Endothelial cell of umbilical vein (primary cell): ENCODE results near the gene HAX1. TPM values are rescaled to one million over a fixed set of nuclear protein-coding genes. Genes with fewer than 3 reads are reported as not detected.

Source experiments
- BruUV-seq: library from RNA; stranded (reverse); fragments of 400-500 nt; replicated peaks from 2 replicates; lab custom pipeline; 2021; lab: Mats Ljungman, UMichigan
- CTCF ChIA-PET: fragments of 300-600, 350-600 bp; sonication (Branson Sonifier 250); formaldehyde crosslinking; loops from one replicate; lab custom pipeline; 2021; ENCODE audit warnings: antibody characterized with exemption, inconsistent platforms; lab: Charles Lee
- POLR2A ChIA-PET: fragments of 300-600, 350-600 bp; sonication (Branson Sonifier 250); formaldehyde crosslinking; loops from one replicate; lab custom pipeline; 2021; ENCODE audit warnings: antibody characterized with exemption, inconsistent platforms; lab: Charles Lee
- DNase-seq: peaks from one replicate; pipeline ENCODE4 v3.0.0-alpha.2; 2011; ENCODE audit warnings: low read depth, low spot score
- FAIRE-seq: peaks from 2 replicates; lab custom pipeline; 2011; peaks lifted over from hg19 to GRCh38; lab: Jason Lieb, UNC
- H2AFZ ChIP-seq: 2 replicates; pipeline ENCODE4 v1.6.0; 2012; ENCODE audit warnings: low read depth, low read length, control low read depth, inconsistent platforms
- H3K27ac ChIP-seq: 2 replicates; pipeline ENCODE4 v1.5.1; 2011; ENCODE audit warnings: low read depth, mild to moderate bottlenecking, control low read depth, low read length, moderate library complexity; ENCODE audit not compliant: insufficient read depth
- H3K27me3 ChIP-seq, 2 experiments: 2 replicates each; pipeline versions ENCODE4 v1.6.0 to v1.6.1; 2011; ENCODE audit warnings: low read length in 2 of 2, mixed read lengths in 1 of 2; ENCODE audit not compliant: control insufficient read depth in 2 of 2, insufficient read depth in 2 of 2
- H3K36me3 ChIP-seq, 2 experiments: 2 replicates in 1 of 2; 3 replicates in 1 of 2; pipeline ENCODE4 v1.5.1; 2011; ENCODE audit warnings: low read length in 2 of 2, mild to moderate bottlenecking in 1 of 2, moderate library complexity in 1 of 2; ENCODE audit not compliant: control insufficient read depth in 2 of 2, insufficient read depth in 2 of 2; ENCODE audit errors: extremely low read depth in 1 of 2
- H3K4me1 ChIP-seq: 3 replicates; pipeline ENCODE4 v1.5.1; 2011; ENCODE audit warnings: mild to moderate bottlenecking, low read length; ENCODE audit not compliant: control insufficient read depth, insufficient read depth; ENCODE audit errors: extremely low read depth
- H3K4me2 ChIP-seq: 2 replicates; pipeline ENCODE4 v1.6.1; 2011; ENCODE audit warnings: low read length, control low read depth, mixed read lengths; ENCODE audit not compliant: insufficient read depth
- H3K4me3 ChIP-seq, 3 experiments: fragments of 200-600 bp in 1 of 3; sonication (generic), shearing (Covaris generic) in 1 of 3; replicated peaks in 1 of 3; 2 replicates each; pipeline ENCODE4 v1.5.1; 2011 to 2016; ENCODE audit warnings: control low read depth in 3 of 3, low read length in 3 of 3, mild to moderate bottlenecking in 2 of 3, inconsistent platforms in 1 of 3, low read depth in 1 of 3, moderate library complexity in 1 of 3; ENCODE audit not compliant: insufficient read depth in 1 of 3
- H3K79me2 ChIP-seq: 2 replicates; pipeline ENCODE4 v1.6.0; 2012; ENCODE audit warnings: low read length, inconsistent platforms; ENCODE audit not compliant: control insufficient read depth, insufficient read depth
- H3K9ac ChIP-seq: replicated peaks from 2 replicates; pipeline ENCODE3; 2011; ENCODE audit warnings: low read length, control low read depth; ENCODE audit not compliant: insufficient read depth; ENCODE audit errors: extremely low read depth
- H3K9me1 ChIP-seq: replicated peaks from 3 replicates; pipeline ENCODE4 v1.6.0; 2011; ENCODE audit warnings: mild to moderate bottlenecking, low read length; ENCODE audit not compliant: control insufficient read depth, insufficient read depth; ENCODE audit errors: extremely low read depth
- H3K9me3 ChIP-seq: replicated peaks from 2 replicates; pipeline ENCODE4 v1.5.1; 2012; ENCODE audit warnings: low read length, inconsistent platforms; ENCODE audit not compliant: control insufficient read depth, insufficient read depth
- H4K20me1 ChIP-seq: replicated peaks from 2 replicates; pipeline ENCODE3; 2011; ENCODE audit warnings: mild to moderate bottlenecking, low read length; ENCODE audit not compliant: control insufficient read depth, insufficient read depth; ENCODE audit errors: extremely low read depth
- FOS ChIP-seq: IDR thresholded peaks from 2 replicates; pipeline ENCODE4 v1.6.1; 2011; ENCODE audit warnings: mild to moderate bottlenecking, low read length, moderate library complexity, borderline replicate concordance; ENCODE audit not compliant: insufficient read depth
- GATA2 ChIP-seq: IDR thresholded peaks from 2 replicates; pipeline ENCODE4 v1.7.0; 2011; ENCODE audit warnings: low read depth, mild to moderate bottlenecking, moderate library complexity, mixed read lengths, low read length; ENCODE audit not compliant: insufficient read length, insufficient read depth
- JUN ChIP-seq: IDR thresholded peaks from 2 replicates; pipeline ENCODE4 v1.6.1; 2011; ENCODE audit warnings: borderline replicate concordance, low read depth; ENCODE audit not compliant: insufficient read length, insufficient read depth
- dilution Hi-C: fragments of 300-500 bp; cut with MboI; formaldehyde crosslinking; loops from one replicate; pipeline ENCODE4 v1.15.0; 2019; ENCODE audit warnings: low sequenced_read_pairs; ENCODE audit not compliant: extremely low pct_ligation_motif_present
- intact Hi-C: fragments of 100-400 bp; cut with micrococcal nuclease; formaldehyde crosslinking; loops from one replicate; pipeline ENCODE4 v1.10.0; 2022
- polyA plus RNA-seq, 4 experiments: library from polyadenylated mRNA; depleted of rRNA in 3 of 4; stranded (reverse) in 3 of 4; unstranded in 1 of 4; fragments of >200 nt; gene quantifications; 2 replicates each; pipeline versions ENCODE4 v1.2.1 to v1.2.3, GENCODE V29; 2011 to 2012; ENCODE audit warnings: missing spikeins in 1 of 4
- total RNA-seq: library from RNA; stranded (reverse); gene quantifications from 2 replicates; pipeline ENCODE4 v1.2.3, GENCODE V29; 2021
- TF ChIP-seq, protein P1 (sequence below), 2 donors: IDR thresholded peaks; 1 replicate in 1 of 2; 2 replicates in 1 of 2; pipeline ENCODE4 v1.5.1; 2011; ENCODE audit warnings: low read length in 2 of 2, mild to moderate bottlenecking in 2 of 2, moderate library complexity in 2 of 2, control low read depth in 1 of 2, inconsistent platforms in 1 of 2, low read depth in 1 of 2; ENCODE audit not compliant: insufficient read depth in 1 of 2; ENCODE audit errors: extremely low read depth in 1 of 2
- TF ChIP-seq, protein P2 (sequence below): IDR thresholded peaks from 2 replicates; pipeline ENCODE4 v1.6.1; 2011; ENCODE audit not compliant: insufficient read depth, insufficient read length

HAX1 gene
- total and polyA plus RNA-seq, 2 donors (not counting 3 experiments of a cell fraction or from before 2014, with no cell fraction given), result 78.4 to 95.3 TPM

DNA sequence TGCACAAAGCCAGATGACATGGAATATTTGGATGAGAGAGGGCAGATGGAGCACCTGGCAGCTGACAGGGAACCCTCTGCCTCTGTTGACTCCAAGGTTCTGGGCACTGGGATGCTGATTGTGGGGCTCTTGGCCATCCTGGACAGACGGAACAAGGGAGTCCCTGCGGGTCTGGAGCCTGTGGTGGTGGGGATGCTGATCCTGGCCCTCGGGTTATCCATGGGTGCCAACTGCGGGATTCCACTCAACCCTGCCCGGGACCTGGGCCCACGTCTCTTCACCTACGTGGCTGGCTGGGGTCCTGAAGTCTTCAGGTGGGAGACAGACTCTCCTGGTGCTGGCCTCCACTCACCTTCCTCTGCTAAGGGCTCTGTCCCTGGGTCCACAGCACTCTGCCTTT lies 51.1 kb downstream of the HAX1 start:
- DNase-seq (no peak), FAIRE-seq (no peak)
- Histone ChIP-seq H3K36me3 (no peaks in the 10 kb centered on the region), H3K9me3 (no peaks in the 10 kb centered on the region), H3K4me3 (no peak overlapping the region), H4K20me1 (no peaks in the 10 kb centered on the region), H3K9ac (no peak overlapping the region), H3K27ac (no peak overlapping the region), H3K27me3 (peaks cover 0 to 8% of the 10 kb centered on the region in 2 experiments), H3K4me1 (peaks cover 20% of the 10 kb centered on the region), H3K9me1 (no peaks in the 10 kb centered on the region), H2AFZ (no peak overlapping the region), H3K79me2 (peaks cover 4% of the 10 kb centered on the region), H3K4me2 (no peak overlapping the region)
- no TSS peak for BruUV-seq
- TF ChIP-seq, protein P1, sequence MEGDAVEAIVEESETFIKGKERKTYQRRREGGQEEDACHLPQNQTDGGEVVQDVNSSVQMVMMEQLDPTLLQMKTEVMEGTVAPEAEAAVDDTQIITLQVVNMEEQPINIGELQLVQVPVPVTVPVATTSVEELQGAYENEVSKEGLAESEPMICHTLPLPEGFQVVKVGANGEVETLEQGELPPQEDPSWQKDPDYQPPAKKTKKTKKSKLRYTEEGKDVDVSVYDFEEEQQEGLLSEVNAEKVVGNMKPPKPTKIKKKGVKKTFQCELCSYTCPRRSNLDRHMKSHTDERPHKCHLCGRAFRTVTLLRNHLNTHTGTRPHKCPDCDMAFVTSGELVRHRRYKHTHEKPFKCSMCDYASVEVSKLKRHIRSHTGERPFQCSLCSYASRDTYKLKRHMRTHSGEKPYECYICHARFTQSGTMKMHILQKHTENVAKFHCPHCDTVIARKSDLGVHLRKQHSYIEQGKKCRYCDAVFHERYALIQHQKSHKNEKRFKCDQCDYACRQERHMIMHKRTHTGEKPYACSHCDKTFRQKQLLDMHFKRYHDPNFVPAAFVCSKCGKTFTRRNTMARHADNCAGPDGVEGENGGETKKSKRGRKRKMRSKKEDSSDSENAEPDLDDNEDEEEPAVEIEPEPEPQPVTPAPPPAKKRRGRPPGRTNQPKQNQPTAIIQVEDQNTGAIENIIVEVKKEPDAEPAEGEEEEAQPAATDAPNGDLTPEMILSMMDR (IDR thresholded peaks at IDR 0.05; ENCODE audit: extremely low read depth in 1 of 2, insufficient read depth in 1 of 2, low read depth in 1 of 2, low read length in 2 of 2), result no peak
- TF ChIP-seq, protein P2, sequence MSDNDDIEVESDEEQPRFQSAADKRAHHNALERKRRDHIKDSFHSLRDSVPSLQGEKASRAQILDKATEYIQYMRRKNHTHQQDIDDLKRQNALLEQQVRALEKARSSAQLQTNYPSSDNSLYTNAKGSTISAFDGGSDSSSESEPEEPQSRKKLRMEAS, result no peak
- TF ChIP-seq FOS (no peak), GATA2 (no peak), JUN (no peak)
- intact Hi-C loops, result no loop called here
- CTCF ChIA-PET, result interaction anchor here (0.6 to 7.8 kb wide), 3 partner anchors 11 to 134 kb away, joined by 3 to 210 read pairs (median 4); no protein-coding TSS in a partner anchor
- POLR2A ChIA-PET, result no interaction called here
- dilution Hi-C loops, result no loop called here
